Activated T-cell treated with anti-CD3 and anti-CD28 coated beads, Interleukin-2, amount 50 U/mL, for 4 hours (primary cell): ENCODE results near the gene ENKUR. TPM values are rescaled to one million over a fixed set of nuclear protein-coding genes. Genes with fewer than 3 reads are reported as not detected.

Experiments
- ATAC-seq, 2 donors: fragments of 200-7000 bp; cut with Tn5 transposase; one replicate each; pipeline ENCODE4 v1.10.0; 2021
- DNase-seq: peaks from one replicate; pipeline ENCODE4 v3.0.0-alpha.2; 2020
- H3K27me3 Mint-ChIP-seq: one replicate; pipeline ENCODE4 v1.8.0; 2021; ENCODE audit warnings: low read depth, mixed read lengths
- H3K36me3 Mint-ChIP-seq: one replicate; pipeline ENCODE4 v1.8.0; 2022; ENCODE audit warnings: mixed read lengths; ENCODE audit not compliant: insufficient read depth
- H3K4me1 Mint-ChIP-seq: one replicate; pipeline ENCODE4 v1.8.0; 2021; ENCODE audit warnings: low read depth, mixed read lengths
- H3K4me3 Mint-ChIP-seq: one replicate; pipeline ENCODE4 v1.8.0; 2021; ENCODE audit warnings: mild to moderate bottlenecking, moderate library complexity, mixed read lengths
- H3K9me3 Mint-ChIP-seq: one replicate; pipeline ENCODE4 v1.8.0; 2021; ENCODE audit warnings: mixed read lengths
- total RNA-seq, 3 donors: library from RNA; stranded (reverse); gene quantifications; one replicate each; pipeline ENCODE4 v1.2.1, GENCODE V29; 2021

ENKUR gene
- total RNA-seq, 3 donors from 2014 or later, result not detected

GRCh38 chr10:24998044-24998443, 17.9 kb downstream of the ENKUR start:
- H3K4me1 Mint-ChIP-seq, result no peaks in the 10 kb centered on the region
- no peaks in the 10 kb centered on the region for H3K36me3 Mint-ChIP-seq
- H3K4me3 Mint-ChIP-seq, result no peak overlapping the region
- ATAC-seq (no peak), DNase-seq (no peak)
- no peaks in the 10 kb centered on the region for H3K27me3 Mint-ChIP-seq
- H3K9me3 Mint-ChIP-seq, result peaks cover 22% of the 10 kb centered on the region

- no peak overlapping the region for H3K4me3 Mint-ChIP-seq
- peaks cover 3% of the 10 kb centered on the region for H3K9me3 Mint-ChIP-seq
- H3K36me3 Mint-ChIP-seq, result no peaks in the 10 kb centered on the region
- no peaks in the 10 kb centered on the region for H3K4me1 Mint-ChIP-seq
- DNase-seq (no peak), ATAC-seq (no peak)
- H3K27me3 Mint-ChIP-seq, result peaks cover 2% of the 10 kb centered on the region
Measured at GRCh38 chr10:24995072-24995471, 20.9 kb downstream of the ENKUR start.

- Mint-ChIP-seq H3K4me3 (no peak overlapping the region), H3K36me3 (no peaks in the 10 kb centered on the region), H3K27me3 (peaks cover 2% of the 10 kb centered on the region), H3K9me3 (no peaks in the 10 kb centered on the region), H3K4me1 (no peaks in the 10 kb centered on the region)
- ATAC-seq (no peak), DNase-seq (no peak)
Measured at GRCh38 chr10:24993237-24993958, 22.6 kb downstream of the ENKUR start.

- H3K36me3 Mint-ChIP-seq, result no peaks in the 10 kb centered on the region
- H3K4me1 Mint-ChIP-seq, result no peaks in the 10 kb centered on the region
- no peak for ATAC-seq
- DNase-seq, result no peak
- H3K4me3 Mint-ChIP-seq, result no peak overlapping the region
- peaks cover 2% of the 10 kb centered on the region for H3K27me3 Mint-ChIP-seq
- H3K9me3 Mint-ChIP-seq, result no peaks in the 10 kb centered on the region
Measured at GRCh38 chr10:24992512-24993133, 23.3 kb downstream of the ENKUR start.

GRCh38 chr10:24991298-24991697, 24.7 kb downstream of the ENKUR start:
- DNase-seq, result no peak
- no peak for ATAC-seq
- H3K4me1 Mint-ChIP-seq, result no peaks in the 10 kb centered on the region
- no peaks in the 10 kb centered on the region for H3K36me3 Mint-ChIP-seq
- H3K9me3 Mint-ChIP-seq, result no peaks in the 10 kb centered on the region
- no peak overlapping the region for H3K4me3 Mint-ChIP-seq
- peaks cover 2% of the 10 kb centered on the region for H3K27me3 Mint-ChIP-seq

GRCh38 chr10:24989867-24990266, 26.1 kb downstream of the ENKUR start:
- no peak for DNase-seq
- Mint-ChIP-seq H3K27me3 (peaks cover 2% of the 10 kb centered on the region), H3K9me3 (no peaks in the 10 kb centered on the region), H3K36me3 (no peaks in the 10 kb centered on the region), H3K4me3 (no peak overlapping the region), H3K4me1 (no peaks in the 10 kb centered on the region)
- no peak for ATAC-seq

- H3K9me3 Mint-ChIP-seq, result no peaks in the 10 kb centered on the region
- H3K36me3 Mint-ChIP-seq, result no peaks in the 10 kb centered on the region
- H3K4me1 Mint-ChIP-seq, result no peaks in the 10 kb centered on the region
- no peak overlapping the region for H3K4me3 Mint-ChIP-seq
- no peak for ATAC-seq
- peaks cover 2% of the 10 kb centered on the region for H3K27me3 Mint-ChIP-seq
- no peak for DNase-seq
Measured at GRCh38 chr10:24988831-24989640, 26.9 kb downstream of the ENKUR start.

- H3K9me3 Mint-ChIP-seq, result no peaks in the 10 kb centered on the region
- no peak for DNase-seq
- no peak overlapping the region for H3K4me3 Mint-ChIP-seq
Measured at GRCh38 chr10:24984906-24985305, 31.1 kb downstream of the ENKUR start.

GRCh38 chr10:24983946-24984345, 32.0 kb downstream of the ENKUR start:
- Mint-ChIP-seq H3K27me3 (no peaks in the 10 kb centered on the region), H3K4me1 (peaks cover 8% of the 10 kb centered on the region), H3K36me3 (no peaks in the 10 kb centered on the region), H3K4me3 (no peak overlapping the region), H3K9me3 (no peaks in the 10 kb centered on the region)
- ATAC-seq (no peak), DNase-seq (no peak)

More at GRCh38 chr10:24984906-24985305, 31.1 kb downstream of the ENKUR start:
- H3K4me1 Mint-ChIP-seq, result peaks cover 8% of the 10 kb centered on the region
- ATAC-seq, result no peak
- no peaks in the 10 kb centered on the region for H3K36me3 Mint-ChIP-seq
- no peaks in the 10 kb centered on the region for H3K27me3 Mint-ChIP-seq

- ATAC-seq (no peak), DNase-seq (no peak)
Measured at GRCh38 chr10:24983130-24983529, 32.8 kb downstream of the ENKUR start.

GRCh38 chr10:24982319-24983112, 33.4 kb downstream of the ENKUR start:
- Mint-ChIP-seq H3K36me3 (no peaks in the 10 kb centered on the region), H3K27me3 (no peaks in the 10 kb centered on the region), H3K4me1 (peaks cover 8% of the 10 kb centered on the region), H3K4me3 (no peak overlapping the region), H3K9me3 (no peaks in the 10 kb centered on the region)
- ATAC-seq (no peak), DNase-seq (no peak)

More at GRCh38 chr10:24983130-24983529, 32.8 kb downstream of the ENKUR start:
- no peaks in the 10 kb centered on the region for H3K36me3 Mint-ChIP-seq
- H3K4me1 Mint-ChIP-seq, result peaks cover 8% of the 10 kb centered on the region
- H3K27me3 Mint-ChIP-seq, result no peaks in the 10 kb centered on the region
- no peak overlapping the region for H3K4me3 Mint-ChIP-seq
- no peaks in the 10 kb centered on the region for H3K9me3 Mint-ChIP-seq

GRCh38 chr10:24981161-24981710, 34.7 kb downstream of the ENKUR start:
- no peaks in the 10 kb centered on the region for H3K9me3 Mint-ChIP-seq
- H3K36me3 Mint-ChIP-seq, result no peaks in the 10 kb centered on the region
- H3K4me1 Mint-ChIP-seq, result peaks cover 8% of the 10 kb centered on the region
- ATAC-seq, result no peak
- H3K4me3 Mint-ChIP-seq, result no peak overlapping the region
- DNase-seq, result no peak
- no peaks in the 10 kb centered on the region for H3K27me3 Mint-ChIP-seq

- no peaks in the 10 kb centered on the region for H3K9me3 Mint-ChIP-seq
- ATAC-seq, result no peak
- H3K4me3 Mint-ChIP-seq, result no peak overlapping the region
- DNase-seq, result no peak
- H3K36me3 Mint-ChIP-seq, result no peaks in the 10 kb centered on the region
- no peaks in the 10 kb centered on the region for H3K27me3 Mint-ChIP-seq
- H3K4me1 Mint-ChIP-seq, result peaks cover 8% of the 10 kb centered on the region
Measured at GRCh38 chr10:24979685-24980084, 36.3 kb downstream of the ENKUR start.

- no peaks in the 10 kb centered on the region for H3K36me3 Mint-ChIP-seq
- H3K27me3 Mint-ChIP-seq, result no peaks in the 10 kb centered on the region
- peaks cover 1% of the 10 kb centered on the region for H3K4me1 Mint-ChIP-seq
- no peaks in the 10 kb centered on the region for H3K9me3 Mint-ChIP-seq
- no peak for ATAC-seq
- DNase-seq, result no peak
- H3K4me3 Mint-ChIP-seq, result no peak overlapping the region
Measured at GRCh38 chr10:24974976-24975375, 41.0 kb downstream of the ENKUR start.
